ENCODE measurements around the gene PDZRN4.

GRCh38 chr12:41504976-41505375, 316.9 kb downstream of the PDZRN4 start:
- no peak for TF ChIP-seq POLR2A (IDR thresholded peaks at IDR 0.05)
- TF ChIP-seq CTCF (IDR thresholded peaks at IDR 0.05) = no peak

Data from Peyer's patch (tissue), 4 donors.